Natural killer cell (primary cell): ENCODE measurements around the gene ERBB4. TPM values are rescaled to one million over a fixed set of nuclear protein-coding genes. Genes with fewer than 3 reads are reported as not detected.

Experiments used
- ATAC-seq, 3 donors: fragments of 150-1000 bp in 2 of 3; fragments of 200-7000 bp in 1 of 3; cut with Tn5 transposase; 1 replicate in 1 of 3; 2 replicates in 2 of 3; pipeline ENCODE4 v1.10.0; 2021; ENCODE audit warnings: mild to moderate bottlenecking in 2 of 3, moderate library complexity in 2 of 3
- DNase-seq, 2 donors: peaks; one replicate each; pipeline versions ENCODE4 v3.0.0 to v3.0.0-alpha.2; 2013 to 2021; ENCODE audit warnings: mixed read lengths in 1 of 2
- H3K27ac ChIP-seq: one replicate; pipeline ENCODE4 v1.5.1; 2013; ENCODE audit warnings: mild to moderate bottlenecking, low read length
- H3K27me3 ChIP-seq: one replicate; pipeline ENCODE4 v1.6.1; 2013; ENCODE audit warnings: low read length; ENCODE audit not compliant: control insufficient read depth, insufficient read depth
- H3K36me3 ChIP-seq: one replicate; pipeline ENCODE4 v1.6.1; 2013; ENCODE audit warnings: low read length; ENCODE audit not compliant: control insufficient read depth, insufficient read depth
- H3K4me1 ChIP-seq: one replicate; pipeline ENCODE4 v1.6.1; 2013; ENCODE audit warnings: low read length; ENCODE audit not compliant: control insufficient read depth, insufficient read depth
- H3K4me3 ChIP-seq: one replicate; pipeline ENCODE4 v1.5.1; 2013; ENCODE audit warnings: low read length
- H3K9me3 ChIP-seq: one replicate; pipeline ENCODE4 v1.6.1; 2013; ENCODE audit warnings: low read length; ENCODE audit not compliant: control insufficient read depth, insufficient read depth
- H3K27ac Mint-ChIP-seq, 2 donors: one replicate each; pipeline ENCODE4 v1.8.0; 2022; ENCODE audit warnings: mild to moderate bottlenecking in 2 of 2, mixed read lengths in 2 of 2, moderate library complexity in 1 of 2
- H3K27me3 Mint-ChIP-seq, 2 donors: one replicate each; pipeline ENCODE4 v1.8.0; 2022; ENCODE audit warnings: low read depth in 2 of 2, mixed read lengths in 2 of 2
- H3K36me3 Mint-ChIP-seq: one replicate; pipeline ENCODE4 v1.8.0; 2022; ENCODE audit warnings: mixed read lengths
- H3K4me1 Mint-ChIP-seq, 2 donors: one replicate each; pipeline ENCODE4 v1.8.0; 2022; ENCODE audit warnings: mixed read lengths in 2 of 2
- H3K4me3 Mint-ChIP-seq: one replicate; pipeline ENCODE4 v1.8.0; 2022; ENCODE audit warnings: mild to moderate bottlenecking, moderate library complexity, mixed read lengths
- H3K9me3 Mint-ChIP-seq, 2 donors: one replicate each; pipeline ENCODE4 v1.8.0; 2022; ENCODE audit warnings: mixed read lengths in 2 of 2
- CTCF ChIP-seq: fragments of 200-600 bp; IDR thresholded peaks from one replicate; pipeline ENCODE4 v1.8.0; 2022; ENCODE audit warnings: antibody characterized with exemption
- WGBS: methylation state at CpG from one replicate; pipeline ENCODE4 v1.1.7; 2013; ENCODE audit warnings: missing lambda C conversion rate; ENCODE audit not compliant: insufficient coverage; 5-methylcytosine and 5-hydroxymethylcytosine counted together
- intact Hi-C: fragments of 100-400 bp; cut with micrococcal nuclease; formaldehyde crosslinking; loops from one replicate; pipeline ENCODE4 v1.14.2; 2022
- total RNA-seq, 4 donors: library from RNA; stranded (reverse); fragments of 120-200 nt in 1 of 4; gene quantifications; one replicate each; pipeline versions ENCODE4 v1.2.3 to v1.2.4, GENCODE V29; 2013 to 2022

The ERBB4 gene
- total RNA-seq, 3 donors from 2014 or later (not counting 1 experiment from before 2014, with no cell fraction given), result 0.08 TPM; not detected in 2

GRCh38 chr2:211468877-211469663 is 1069.5 kb downstream of the ERBB4 start:
- 63% methylated on average over 4 of the region's 4 CpGs for WGBS
- Mint-ChIP-seq H3K9me3 (peaks cover 4 to 17% of the 10 kb centered on the region in 2 donors), H3K36me3 (no peaks in the 10 kb centered on the region), H3K27me3 (no peaks in the 10 kb centered on the region), H3K4me1 (no peaks in the 10 kb centered on the region), H3K27ac (no peak overlapping the region), H3K4me3 (no peak overlapping the region)
- Histone ChIP-seq H3K9me3 (no peaks in the 10 kb centered on the region), H3K27me3 (no peaks in the 10 kb centered on the region), H3K36me3 (no peaks in the 10 kb centered on the region), H3K4me1 (no peaks in the 10 kb centered on the region), H3K4me3 (no peak overlapping the region), H3K27ac (no peak overlapping the region)
- intact Hi-C loops, result no loop called here
- ATAC-seq, result no peak
- DNase-seq, result no peak
- no peak for TF ChIP-seq CTCF

- Mint-ChIP-seq H3K4me3 (no peak overlapping the region), H3K36me3 (no peaks in the 10 kb centered on the region), H3K27ac (no peak overlapping the region), H3K27me3 (no peaks in the 10 kb centered on the region), H3K9me3 (peaks cover 4 to 17% of the 10 kb centered on the region in 2 donors), H3K4me1 (no peaks in the 10 kb centered on the region)
- Histone ChIP-seq H3K9me3 (no peaks in the 10 kb centered on the region), H3K27ac (no peak overlapping the region), H3K4me3 (no peak overlapping the region), H3K4me1 (no peaks in the 10 kb centered on the region), H3K27me3 (no peaks in the 10 kb centered on the region), H3K36me3 (no peaks in the 10 kb centered on the region)
- DNase-seq, result no peak
- no peak for ATAC-seq
- intact Hi-C loops, result no loop called here
- no peak for TF ChIP-seq CTCF
- 36% methylated on average over 3 of the region's 4 CpGs for WGBS
Measured at GRCh38 chr2:211468217-211468616, 1070.4 kb downstream of the ERBB4 start.

- no peaks in the 10 kb centered on the region for H3K36me3 ChIP-seq
- H3K27ac ChIP-seq, result no peak overlapping the region
- TF ChIP-seq CTCF, result no peak
- 86% methylated on average over 3 of the region's 3 CpGs for WGBS
- H3K9me3 ChIP-seq, result no peaks in the 10 kb centered on the region
- H3K4me1 Mint-ChIP-seq, result no peaks in the 10 kb centered on the region
- no peaks in the 10 kb centered on the region for H3K27me3 ChIP-seq
- H3K4me3 Mint-ChIP-seq, result no peak overlapping the region
- intact Hi-C loops, result no loop called here
- peaks cover 2 to 9% of the 10 kb centered on the region in 2 donors for H3K9me3 Mint-ChIP-seq
- H3K4me1 ChIP-seq, result no peaks in the 10 kb centered on the region
- ATAC-seq (no peak), DNase-seq (no peak)
- no peak overlapping the region for H3K4me3 ChIP-seq
- H3K36me3 Mint-ChIP-seq, result no peaks in the 10 kb centered on the region
- no peak overlapping the region for H3K27ac Mint-ChIP-seq
- no peaks in the 10 kb centered on the region for H3K27me3 Mint-ChIP-seq
Measured at GRCh38 chr2:211463397-211463796, 1075.2 kb downstream of the ERBB4 start.

GRCh38 chr2:211458974-211459373 is 1079.6 kb downstream of the ERBB4 start:
- no peaks in the 10 kb centered on the region for H3K4me1 Mint-ChIP-seq
- TF ChIP-seq CTCF, result no peak
- Histone ChIP-seq H3K4me1 (no peaks in the 10 kb centered on the region), H3K4me3 (no peak overlapping the region), H3K36me3 (no peaks in the 10 kb centered on the region), H3K27me3 (no peaks in the 10 kb centered on the region), H3K9me3 (no peaks in the 10 kb centered on the region), H3K27ac (no peak overlapping the region)
- intact Hi-C loops, result no loop called here
- 88% methylated on average over 1 of the region's 1 CpG for WGBS
- ATAC-seq, result no peak
- no peak overlapping the region for H3K4me3 Mint-ChIP-seq
- H3K9me3 Mint-ChIP-seq, result peaks cover 0 to 5% of the 10 kb centered on the region in 2 donors
- no peaks in the 10 kb centered on the region for H3K27me3 Mint-ChIP-seq
- no peaks in the 10 kb centered on the region for H3K36me3 Mint-ChIP-seq
- no peak overlapping the region for H3K27ac Mint-ChIP-seq
- DNase-seq, result no peak
